CD4-positive, alpha-beta memory T cell (primary cell): Measurements from ENCODE around the gene TCP10L. TPM values are rescaled to one million over a fixed set of nuclear protein-coding genes. Genes with fewer than 3 reads are reported as not detected.

Experiments used
- CTCF ChIA-PET: fragments of 350-600 bp; sonication (Branson Sonifier 250); formaldehyde crosslinking; loops from one replicate; lab custom pipeline; 2021; ENCODE audit warnings: inconsistent platforms; ENCODE audit not compliant: partially characterized antibody; lab: Charles Lee
- POLR2A ChIA-PET: fragments of 350-600 bp; sonication (Branson Sonifier 250); formaldehyde crosslinking; loops from one replicate; lab custom pipeline; 2021; ENCODE audit not compliant: partially characterized antibody; lab: Charles Lee
- DNase-seq, 5 donors: peaks; one replicate each; pipeline versions ENCODE4 v3.0.0 to v3.0.0-alpha.2; 2020 to 2022; ENCODE audit warnings: mixed read lengths in 1 of 5
- H3K27ac ChIP-seq: one replicate; pipeline ENCODE4 v1.7.0; 2013; ENCODE audit warnings: low read depth, low read length
- H3K27me3 ChIP-seq: 2 replicates; pipeline ENCODE4 v1.7.0; 2013; ENCODE audit warnings: mild to moderate bottlenecking, low read length, moderate library complexity; ENCODE audit not compliant: insufficient read depth
- H3K36me3 ChIP-seq: 2 replicates; pipeline ENCODE4 v1.7.0; 2013; ENCODE audit warnings: mild to moderate bottlenecking, low read length, moderate library complexity; ENCODE audit not compliant: insufficient read depth
- H3K4me1 ChIP-seq: 2 replicates; pipeline ENCODE4 v1.7.0; 2013; ENCODE audit warnings: mild to moderate bottlenecking, low read length, moderate library complexity; ENCODE audit not compliant: insufficient read depth
- H3K4me3 ChIP-seq, 2 donors: one replicate each; pipeline ENCODE4 v1.7.0; 2013; ENCODE audit warnings: low read length in 2 of 2, mild to moderate bottlenecking in 1 of 2
- H3K9me3 ChIP-seq, 2 donors: one replicate each; pipeline ENCODE4 v1.7.0; 2013; ENCODE audit warnings: low read length in 2 of 2, control low read depth in 1 of 2; ENCODE audit not compliant: control insufficient read depth in 1 of 2
- H3K27ac Mint-ChIP-seq, 7 donors: one replicate each; pipeline ENCODE4 v1.8.0; 2020 to 2021; ENCODE audit warnings: mixed read lengths in 7 of 7, mild to moderate bottlenecking in 6 of 7, inconsistent platforms in 3 of 7, moderate library complexity in 3 of 7
- H3K27me3 Mint-ChIP-seq, 2 donors: one replicate each; pipeline ENCODE4 v1.8.0; 2020 to 2021; ENCODE audit warnings: mixed read lengths in 2 of 2
- H3K36me3 Mint-ChIP-seq, 2 donors: one replicate each; pipeline ENCODE4 v1.8.0; 2020 to 2021; ENCODE audit warnings: mixed read lengths in 2 of 2, inconsistent platforms in 1 of 2, mild to moderate bottlenecking in 1 of 2
- H3K4me1 Mint-ChIP-seq, 4 donors: one replicate each; pipeline ENCODE4 v1.8.0; 2020 to 2021; ENCODE audit warnings: mixed read lengths in 4 of 4, mild to moderate bottlenecking in 1 of 4
- H3K4me3 Mint-ChIP-seq, 8 donors: one replicate each; pipeline ENCODE4 v1.8.0; 2020 to 2021; ENCODE audit warnings: mixed read lengths in 8 of 8, mild to moderate bottlenecking in 7 of 8, moderate library complexity in 6 of 8, inconsistent platforms in 3 of 8
- H3K9me3 Mint-ChIP-seq, 8 donors: one replicate each; pipeline ENCODE4 v1.8.0; 2020 to 2021; ENCODE audit warnings: mixed read lengths in 8 of 8, mild to moderate bottlenecking in 5 of 8, inconsistent platforms in 3 of 8, moderate library complexity in 1 of 8
- intact Hi-C: fragments of 100-400 bp; cut with micrococcal nuclease; formaldehyde crosslinking; loops from one replicate; pipeline ENCODE4 v1.15.1; 2023
- polyA plus RNA-seq, 2 donors: library from polyadenylated mRNA; unstranded; fragments of 300-500 nt; fragmentation: Illumina TruSeq; gene quantifications; one replicate each; pipeline ENCODE4 v1.2.3, GENCODE V29; 2021
- total RNA-seq, 2 experiments: library from RNA; stranded (reverse); gene quantifications; one replicate each; pipeline ENCODE4 v1.2.3, GENCODE V29; 2021

TCP10L gene
- total and polyA plus RNA-seq, 4 experiments from 2014 or later: 0.10 to 1.0 (median 0.55) TPM; not detected in 1

DNA sequence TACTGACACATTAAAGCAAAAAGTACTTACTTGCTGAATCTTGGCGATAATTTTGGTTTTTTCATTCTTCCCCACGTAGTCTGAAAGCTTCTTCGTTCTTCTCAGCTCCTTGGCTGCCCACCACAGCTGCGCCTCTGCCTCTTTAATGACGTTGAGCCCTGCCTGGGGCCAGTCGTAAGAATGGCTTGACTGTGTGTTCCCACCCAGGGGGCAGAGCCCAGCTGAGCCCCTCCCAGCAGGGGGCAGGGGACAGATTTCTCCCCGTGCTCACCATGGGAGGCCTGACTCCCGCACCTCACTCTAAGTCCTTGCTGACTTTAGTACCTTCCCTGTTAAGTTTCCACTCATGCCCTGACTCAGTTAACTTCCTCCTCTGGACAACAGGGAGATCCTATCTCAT, 17.8 kb upstream of the TCP10L start:
- Mint-ChIP-seq H3K9me3 (no peaks in the 10 kb centered on the region), H3K4me1 (peaks cover 0 to 8% (median 2%) of the 10 kb centered on the region in 4 donors), H3K36me3 (peaks cover 60 to 73% of the 10 kb centered on the region in 2 donors), H3K4me3 (no peak overlapping the region), H3K27me3 (no peaks in the 10 kb centered on the region), H3K27ac (no peak overlapping the region)
- intact Hi-C loops: loop anchor here (5.0 kb wide), 1 partner anchor 816 kb away; no protein-coding TSS in a partner anchor
- Histone ChIP-seq H3K4me3 (no peak overlapping the region), H3K27me3 (no peaks in the 10 kb centered on the region), H3K4me1 (no peaks in the 10 kb centered on the region), H3K9me3 (no peaks in the 10 kb centered on the region), H3K27ac (no peak overlapping the region), H3K36me3 (peaks cover 66% of the 10 kb centered on the region)
- CTCF ChIA-PET: interaction anchor here (6.2 kb wide), 1 partner anchor 199 kb away, joined by 160 read pairs; no protein-coding TSS in a partner anchor
- POLR2A ChIA-PET: no interaction called here
- DNase-seq: no peak

DNA sequence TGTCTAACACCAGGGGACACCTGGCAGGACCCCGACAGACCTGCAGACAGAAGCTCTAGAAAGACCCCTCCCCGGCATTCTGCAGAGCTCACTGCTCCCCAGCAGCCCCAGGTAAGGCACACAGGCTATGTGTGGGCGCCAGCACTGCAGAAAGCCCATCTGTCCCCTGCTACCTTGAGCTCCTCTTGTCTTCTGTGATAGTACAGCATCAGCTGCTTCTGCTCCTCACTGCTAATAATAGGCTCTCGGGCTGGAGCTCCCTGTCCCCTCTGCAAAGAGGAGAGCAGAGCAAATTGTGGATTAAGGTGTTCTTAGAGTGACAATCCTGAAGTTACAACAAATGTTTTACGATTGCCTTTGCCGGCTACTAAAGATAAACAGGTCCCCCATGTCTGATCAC, 16.8 kb upstream of the TCP10L start:
- H3K27ac Mint-ChIP-seq: peak overlapping the region in 1 of 7 donors; percentile 31
- Histone ChIP-seq H3K4me3 (no peak overlapping the region), H3K4me1 (no peaks in the 10 kb centered on the region), H3K27ac (no peak overlapping the region), H3K9me3 (no peaks in the 10 kb centered on the region), H3K27me3 (no peaks in the 10 kb centered on the region), H3K36me3 (peaks cover 60% of the 10 kb centered on the region)
- H3K9me3 Mint-ChIP-seq: no peaks in the 10 kb centered on the region
- ChIA-PET POLR2A (interaction anchor here (1.7 to 2.3 kb wide), 2 partner anchors 169 to 190 kb away, joined by 4 to 12 read pairs; partner anchors contain the start of genes EVA1C and PAXBP1), CTCF (interaction anchor here (1.1 to 6.2 kb wide), 16 partner anchors 9 to 816 kb away, joined by 3 to 160 read pairs (median 11); partner anchors contain the start of genes CFAP298 and URB1)
- no peak for DNase-seq
- H3K4me1 Mint-ChIP-seq: peaks cover 0 to 6% (median 2%) of the 10 kb centered on the region in 4 donors
- intact Hi-C loops: loop anchor here (5.0 kb wide), 1 partner anchor 815 kb away; no protein-coding TSS in a partner anchor
- peaks cover 55 to 68% of the 10 kb centered on the region in 2 donors for H3K36me3 Mint-ChIP-seq
- no peak overlapping the region for H3K4me3 Mint-ChIP-seq
- no peaks in the 10 kb centered on the region for H3K27me3 Mint-ChIP-seq

DNA sequence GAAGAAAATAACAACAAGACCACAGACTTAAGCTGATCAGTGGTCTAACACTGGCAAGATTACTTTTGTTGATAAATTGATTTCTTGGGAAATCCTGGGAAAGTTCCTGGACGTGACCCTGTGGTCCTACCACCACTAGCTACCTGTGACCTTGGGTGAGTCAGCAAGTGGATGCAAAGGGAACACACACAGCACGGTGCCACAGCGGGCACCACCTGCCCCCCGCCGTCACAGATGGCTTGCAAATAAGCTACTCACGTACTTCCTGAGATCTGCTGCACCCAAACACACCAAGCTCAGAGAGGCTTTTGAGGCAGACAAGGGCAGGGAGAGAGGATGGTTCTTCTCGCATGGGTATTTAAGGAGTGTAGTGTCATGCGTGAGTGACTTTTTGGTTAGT, 14.2 kb upstream of the TCP10L start:
- POLR2A ChIA-PET: interaction anchor here (1.0 kb wide), 1 partner anchor 188 kb away, joined by 3 read pairs; no protein-coding TSS in a partner anchor
- Histone ChIP-seq H3K36me3 (peaks cover 35% of the 10 kb centered on the region), H3K9me3 (no peaks in the 10 kb centered on the region), H3K27ac (no peak overlapping the region), H3K4me1 (no peaks in the 10 kb centered on the region), H3K4me3 (no peak overlapping the region), H3K27me3 (no peaks in the 10 kb centered on the region)
- H3K27ac Mint-ChIP-seq: peak overlapping the region in 1 of 7 donors; percentile 11
- H3K36me3 Mint-ChIP-seq: peaks cover 38 to 49% of the 10 kb centered on the region in 2 donors
- H3K4me1 Mint-ChIP-seq: peaks cover 0 to 4% (median 0%) of the 10 kb centered on the region in 4 donors
- no peaks in the 10 kb centered on the region for H3K27me3 Mint-ChIP-seq
- H3K4me3 Mint-ChIP-seq: no peak overlapping the region
- CTCF ChIA-PET: interaction anchor here (0.8 to 6.2 kb wide), 10 partner anchors 8 to 216 kb away, joined by 3 to 160 read pairs (median 14); partner anchors contain the start of genes CFAP298 and URB1
- DNase-seq: no peak
- no peaks in the 10 kb centered on the region for H3K9me3 Mint-ChIP-seq
- intact Hi-C loops: no loop called here

DNA sequence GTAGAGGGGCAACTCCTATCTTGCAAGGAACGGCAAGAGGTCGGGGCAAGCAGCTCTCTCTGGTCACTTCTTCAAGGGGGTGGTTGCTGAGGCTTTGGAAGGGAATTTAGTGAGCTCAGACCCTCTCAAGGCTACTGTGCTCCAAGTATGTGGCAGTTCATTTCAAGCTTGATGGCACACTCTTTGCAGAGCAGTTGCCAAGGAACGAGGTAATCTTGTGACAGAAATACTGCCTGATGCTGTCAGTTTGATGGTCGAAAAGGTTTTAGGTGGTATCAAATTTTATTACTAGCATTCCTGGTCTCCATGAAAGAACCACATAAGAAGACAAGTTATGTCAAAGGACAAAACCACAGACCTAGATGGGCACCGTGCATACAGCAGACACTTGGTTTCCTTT, 13.8 kb upstream of the TCP10L start:
- Histone ChIP-seq H3K27ac (no peak overlapping the region), H3K9me3 (no peaks in the 10 kb centered on the region), H3K4me3 (no peak overlapping the region), H3K4me1 (no peaks in the 10 kb centered on the region), H3K27me3 (no peaks in the 10 kb centered on the region), H3K36me3 (peaks cover 30% of the 10 kb centered on the region)
- Mint-ChIP-seq H3K9me3 (no peaks in the 10 kb centered on the region), H3K27ac (peak overlapping the region in 1 of 7 donors; percentile 17), H3K36me3 (peaks cover 33 to 45% of the 10 kb centered on the region in 2 donors), H3K4me1 (peaks cover 0 to 4% (median 0%) of the 10 kb centered on the region in 4 donors), H3K27me3 (no peaks in the 10 kb centered on the region), H3K4me3 (no peak overlapping the region)
- POLR2A ChIA-PET: interaction anchor here (1.0 kb wide), 1 partner anchor 187 kb away, joined by 3 read pairs; no protein-coding TSS in a partner anchor
- intact Hi-C loops: no loop called here
- CTCF ChIA-PET: interaction anchor here (0.8 to 6.2 kb wide), 9 partner anchors 9 to 215 kb away, joined by 3 to 160 read pairs (median 19); partner anchors contain the start of genes CFAP298 and URB1
- DNase-seq: no peak

DNA sequence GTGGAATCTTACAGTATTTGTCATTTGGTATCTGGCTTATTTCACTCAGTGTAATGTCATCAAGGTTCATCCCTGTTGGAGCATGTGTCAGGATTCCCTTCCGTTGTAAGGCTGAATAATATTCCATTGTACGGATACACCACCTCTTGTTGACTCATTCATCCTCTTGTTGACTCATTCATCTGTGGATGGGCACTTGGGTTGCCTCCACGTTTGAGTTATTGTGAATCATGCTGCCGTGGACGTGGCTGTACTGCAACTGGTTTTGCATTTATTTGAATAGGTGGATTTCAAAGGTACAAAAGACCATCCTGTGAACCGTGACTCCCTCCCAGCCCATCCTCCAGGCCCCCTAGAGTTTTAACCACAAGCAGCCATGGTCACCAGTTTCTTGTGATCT, 11.9 kb upstream of the TCP10L start:
- Histone ChIP-seq H3K36me3 (peaks cover 11% of the 10 kb centered on the region), H3K27me3 (no peaks in the 10 kb centered on the region), H3K4me3 (no peak overlapping the region), H3K4me1 (no peaks in the 10 kb centered on the region), H3K9me3 (no peaks in the 10 kb centered on the region), H3K27ac (no peak overlapping the region)
- Mint-ChIP-seq H3K36me3 (peaks cover 16 to 26% of the 10 kb centered on the region in 2 donors), H3K27ac (peak overlapping the region in 1 of 7 donors; percentile 15), H3K27me3 (no peaks in the 10 kb centered on the region), H3K4me1 (peaks cover 0 to 3% (median 0%) of the 10 kb centered on the region in 4 donors), H3K4me3 (no peak overlapping the region), H3K9me3 (no peaks in the 10 kb centered on the region)
- intact Hi-C loops: no loop called here
- CTCF ChIA-PET: interaction anchor here (0.9 to 6.2 kb wide), 2 partner anchors 9 to 193 kb away, joined by 3 to 160 read pairs; no protein-coding TSS in a partner anchor
- no peak for DNase-seq
- POLR2A ChIA-PET: no interaction called here

DNA sequence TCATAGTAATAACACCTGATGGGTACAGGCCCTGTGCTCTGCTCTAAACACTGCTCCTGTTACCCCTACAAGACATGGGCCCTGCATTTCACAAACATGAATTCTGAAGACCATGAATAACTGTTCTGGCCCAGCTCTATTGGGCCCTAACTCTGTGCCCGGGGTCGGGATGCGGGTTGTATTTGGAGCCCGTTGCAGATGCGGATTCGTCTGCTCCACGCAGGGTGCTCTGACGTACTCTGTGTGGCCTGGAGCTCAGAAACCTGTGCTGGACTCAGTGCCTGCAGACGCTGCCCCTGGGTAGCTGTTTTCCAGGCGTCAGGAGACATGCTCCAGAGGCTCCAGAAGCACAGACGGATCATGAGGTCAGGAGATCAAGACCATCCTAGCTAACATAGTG, 10.1 kb upstream of the TCP10L start:
- Histone ChIP-seq H3K36me3 (peaks cover 10% of the 10 kb centered on the region), H3K4me3 (no peak overlapping the region), H3K27me3 (no peaks in the 10 kb centered on the region), H3K27ac (no peak overlapping the region), H3K4me1 (no peaks in the 10 kb centered on the region), H3K9me3 (no peaks in the 10 kb centered on the region)
- H3K4me3 Mint-ChIP-seq: no peak overlapping the region
- ChIA-PET POLR2A (interaction anchor here (1.6 kb wide), 1 partner anchor 17 kb away, joined by 5 read pairs; the partner anchor contains the start of gene CFAP298), CTCF (interaction anchor here (1.0 to 1.2 kb wide), 3 partner anchors 23 to 192 kb away, joined by 3 read pairs; no protein-coding TSS in a partner anchor)
- H3K27ac Mint-ChIP-seq: no peak overlapping the region
- peaks cover 6 to 17% of the 10 kb centered on the region in 2 donors for H3K36me3 Mint-ChIP-seq
- H3K27me3 Mint-ChIP-seq: no peaks in the 10 kb centered on the region
- H3K4me1 Mint-ChIP-seq: peaks cover 0 to 2% (median 0%) of the 10 kb centered on the region in 4 donors
- no peaks in the 10 kb centered on the region for H3K9me3 Mint-ChIP-seq
- no peak for DNase-seq
- intact Hi-C loops: no loop called here

DNA sequence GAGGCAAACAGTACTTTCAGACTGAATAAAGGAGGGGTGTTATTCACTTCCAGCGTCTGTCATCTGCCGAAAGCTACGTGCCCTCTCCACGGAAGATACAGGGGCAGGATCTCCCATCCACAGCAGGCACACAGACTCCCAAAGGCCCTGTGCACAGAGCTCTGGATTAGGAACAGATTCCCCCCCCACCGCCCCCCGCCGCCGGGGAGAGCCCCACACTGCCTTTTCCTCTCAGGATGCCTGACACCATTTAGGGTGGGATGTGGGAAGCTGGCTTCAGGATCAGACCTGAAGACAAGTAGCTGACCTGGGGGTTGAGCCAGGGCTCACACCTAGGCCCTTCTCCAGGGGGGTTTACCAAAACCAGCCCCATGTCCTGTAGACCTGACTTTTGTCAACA, 8.4 kb upstream of the TCP10L start:
- intact Hi-C loops: no loop called here
- DNase-seq: no peak
- H3K27me3 Mint-ChIP-seq: no peaks in the 10 kb centered on the region

More for the DNA sequence above, 8.4 kb upstream of the TCP10L start:
- Histone ChIP-seq H3K27ac (no peak overlapping the region), H3K4me1 (no peaks in the 10 kb centered on the region), H3K36me3 (no peaks in the 10 kb centered on the region), H3K27me3 (no peaks in the 10 kb centered on the region), H3K9me3 (no peaks in the 10 kb centered on the region), H3K4me3 (no peak overlapping the region)
- H3K9me3 Mint-ChIP-seq: no peaks in the 10 kb centered on the region
- no peak overlapping the region for H3K27ac Mint-ChIP-seq
- no peak overlapping the region for H3K4me3 Mint-ChIP-seq
- ChIA-PET CTCF (no interaction called here), POLR2A (no interaction called here)
- no peaks in the 10 kb centered on the region for H3K4me1 Mint-ChIP-seq
- peaks cover 0 to 5% of the 10 kb centered on the region in 2 donors for H3K36me3 Mint-ChIP-seq
